Caco-2 (cell line): ENCODE data around the gene LRBA. TPM values are rescaled to one million over a fixed set of nuclear protein-coding genes. Genes with fewer than 3 reads are reported as not detected.

Experiments used
- BruUV-seq: library from RNA; stranded (reverse); fragments of 400-500 nt; replicated peaks from 2 replicates; lab custom pipeline; 2021; lab: Mats Ljungman, UMichigan
- CTCF ChIA-PET: fragments of 300-600 bp; sonication (Branson Sonifier 250); formaldehyde crosslinking; loops from one replicate; lab custom pipeline; 2022; ENCODE audit warnings: antibody characterized with exemption; lab: Charles Lee
- POLR2A ChIA-PET: fragments of 300-600 bp; sonication (Branson Sonifier 250); formaldehyde crosslinking; loops from one replicate; lab custom pipeline; 2022; ENCODE audit warnings: antibody characterized with exemption; lab: Charles Lee
- DNase-seq, 2 experiments: peaks; one replicate each; pipeline versions ENCODE4 v3.0.0 to v3.0.0-alpha.2; 2020 to 2022
- H3K27me3 ChIP-seq: replicated peaks from 2 replicates; pipeline ENCODE4 v1.6.0; 2011; ENCODE audit warnings: low read length; ENCODE audit not compliant: control insufficient read depth, insufficient read depth
- H3K36me3 ChIP-seq: 2 replicates; pipeline ENCODE4 v1.5.1; 2011; ENCODE audit warnings: low read length; ENCODE audit not compliant: control insufficient read depth, insufficient read depth
- H3K4me1 ChIP-seq: fragments of 250-450 bp; sonication (Bioruptor Pico); 2 replicates; pipeline ENCODE4 v1.5.1; 2020; ENCODE audit warnings: mild to moderate bottlenecking
- H3K4me3 ChIP-seq: 2 replicates; pipeline ENCODE4 v1.5.1; 2011; ENCODE audit warnings: low read depth, mild to moderate bottlenecking, control low read depth, low read length
- H3K9me3 ChIP-seq: fragments of 250-450 bp; sonication (Bioruptor Pico); 2 replicates; pipeline ENCODE4 v1.5.1; 2020; ENCODE audit warnings: mild to moderate bottlenecking, moderate library complexity
- H3K27ac Mint-ChIP-seq: one replicate; pipeline ENCODE4 v1.8.0; 2022; ENCODE audit warnings: mixed read lengths; ENCODE audit not compliant: unreplicated experiment
- H3K27me3 Mint-ChIP-seq: one replicate; pipeline ENCODE4 v1.8.0; 2022; ENCODE audit warnings: mixed read lengths; ENCODE audit not compliant: insufficient read depth, unreplicated experiment
- H3K36me3 Mint-ChIP-seq: one replicate; pipeline ENCODE4 v1.8.0; 2022; ENCODE audit warnings: mild to moderate bottlenecking, mixed read lengths; ENCODE audit not compliant: insufficient read depth, unreplicated experiment
- H3K4me1 Mint-ChIP-seq: one replicate; pipeline ENCODE4 v1.8.0; 2022; ENCODE audit warnings: low read depth, mixed read lengths; ENCODE audit not compliant: unreplicated experiment
- H3K4me3 Mint-ChIP-seq: one replicate; pipeline ENCODE4 v1.8.0; 2022; ENCODE audit warnings: mild to moderate bottlenecking, moderate library complexity, mixed read lengths; ENCODE audit not compliant: unreplicated experiment
- H3K9me3 Mint-ChIP-seq: one replicate; pipeline ENCODE4 v1.8.0; 2022; ENCODE audit warnings: mixed read lengths; ENCODE audit not compliant: unreplicated experiment
- CTCF ChIP-seq, 2 experiments: fragments of 200-600 bp in 1 of 2; IDR thresholded peaks; 1 replicate in 1 of 2; 2 replicates in 1 of 2; pipeline versions ENCODE4 v1.5.1 to v1.8.0; 2011 to 2022; ENCODE audit warnings: antibody characterized with exemption in 1 of 2, control low read depth in 1 of 2, inconsistent platforms in 1 of 2, low read depth in 1 of 2, low read length in 1 of 2, mild to moderate bottlenecking in 1 of 2, moderate library complexity in 1 of 2; ENCODE audit not compliant: insufficient read depth in 1 of 2, severe bottlenecking in 1 of 2, unreplicated experiment in 1 of 2
- intact Hi-C: fragments of 100-400 bp; cut with micrococcal nuclease; formaldehyde crosslinking; loops from one replicate; pipeline ENCODE4 v1.10.0; 2022; ENCODE audit not compliant: unreplicated experiment
- total RNA-seq: library from RNA; stranded (reverse); gene quantifications from 2 replicates; pipeline ENCODE4 v1.2.3, GENCODE V29; 2022

Gene LRBA
- total RNA-seq, 1 experiment from 2014 or later: 53.2 TPM

- no peak for TF ChIP-seq CTCF (IDR thresholded peaks at IDR 0.05; ENCODE audit: insufficient read depth in 1 of 2, low read depth in 1 of 2, low read length in 1 of 2, severe bottlenecking in 1 of 2, unreplicated experiment in 1 of 2)
- Mint-ChIP-seq H3K27ac (no peak overlapping the region), H3K36me3 (no peaks in the 10 kb centered on the region), H3K4me3 (no peak overlapping the region), H3K27me3 (no peaks in the 10 kb centered on the region), H3K9me3 (no peaks in the 10 kb centered on the region), H3K4me1 (no peaks in the 10 kb centered on the region)
- no peaks in the 10 kb centered on the region for H3K36me3 ChIP-seq
- no peaks in the 10 kb centered on the region for H3K4me1 ChIP-seq
- POLR2A ChIA-PET: no interaction called here
- no peak overlapping the region for H3K4me3 ChIP-seq
- BruUV-seq: no TSS peak
- DNase-seq: no peak
- no peaks in the 10 kb centered on the region for H3K27me3 ChIP-seq
- H3K9me3 ChIP-seq: no peaks in the 10 kb centered on the region
- intact Hi-C loops: no loop called here
- CTCF ChIA-PET: no interaction called here
Measured at GRCh38 chr4:150363721-150364688, 651.1 kb downstream of the LRBA start.

GRCh38 chr4:150358691-150359090, 656.4 kb downstream of the LRBA start:
- CTCF ChIA-PET: no interaction called here

GRCh38 chr4:150357829-150358228, 657.3 kb downstream of the LRBA start:
- H3K4me3 ChIP-seq: no peak overlapping the region

More at GRCh38 chr4:150358691-150359090, 656.4 kb downstream of the LRBA start:
- H3K27me3 ChIP-seq: no peaks in the 10 kb centered on the region
- no peaks in the 10 kb centered on the region for H3K27me3 Mint-ChIP-seq
- H3K4me3 Mint-ChIP-seq: no peak overlapping the region
- H3K36me3 Mint-ChIP-seq: no peaks in the 10 kb centered on the region
- peaks cover 8% of the 10 kb centered on the region for H3K4me1 ChIP-seq
- no peaks in the 10 kb centered on the region for H3K9me3 Mint-ChIP-seq
- H3K27ac Mint-ChIP-seq: no peak overlapping the region
- POLR2A ChIA-PET: no interaction called here
- no TSS peak for BruUV-seq
- no peak overlapping the region for H3K4me3 ChIP-seq
- no peak for DNase-seq
- no peak for TF ChIP-seq CTCF (IDR thresholded peaks at IDR 0.05; ENCODE audit: insufficient read depth in 1 of 2, low read depth in 1 of 2, low read length in 1 of 2, severe bottlenecking in 1 of 2, unreplicated experiment in 1 of 2)
- no peaks in the 10 kb centered on the region for H3K9me3 ChIP-seq
- H3K36me3 ChIP-seq: no peaks in the 10 kb centered on the region
- intact Hi-C loops: no loop called here
- no peaks in the 10 kb centered on the region for H3K4me1 Mint-ChIP-seq

More at GRCh38 chr4:150357829-150358228, 657.3 kb downstream of the LRBA start:
- peaks cover 8% of the 10 kb centered on the region for H3K4me1 ChIP-seq
- Mint-ChIP-seq H3K36me3 (no peaks in the 10 kb centered on the region), H3K4me1 (no peaks in the 10 kb centered on the region), H3K27ac (no peak overlapping the region), H3K4me3 (no peak overlapping the region), H3K9me3 (no peaks in the 10 kb centered on the region), H3K27me3 (no peaks in the 10 kb centered on the region)
- intact Hi-C loops: no loop called here
- DNase-seq: no peak
- no peak for TF ChIP-seq CTCF (IDR thresholded peaks at IDR 0.05; ENCODE audit: insufficient read depth in 1 of 2, low read depth in 1 of 2, low read length in 1 of 2, severe bottlenecking in 1 of 2, unreplicated experiment in 1 of 2)
- BruUV-seq: no TSS peak
- CTCF ChIA-PET: no interaction called here
- POLR2A ChIA-PET: no interaction called here
- no peaks in the 10 kb centered on the region for H3K9me3 ChIP-seq
- no peaks in the 10 kb centered on the region for H3K36me3 ChIP-seq
- H3K27me3 ChIP-seq: no peaks in the 10 kb centered on the region
